Activated T-cell treated with anti-CD3 and anti-CD28 coated beads, Interleukin-2, amount 50 U/mL, for 24 hours (primary cell): Measurements from ENCODE around the gene SASH3.

ENCODE experiments used
- DNase-seq: peaks from one replicate; pipeline ENCODE4 v3.0.0-alpha.2; 2020
- H3K27ac Mint-ChIP-seq: 2 replicates; pipeline ENCODE4 v1.8.0; 2020; ENCODE audit warnings: mild to moderate bottlenecking, mixed read lengths
- H3K27me3 Mint-ChIP-seq: 2 replicates; pipeline ENCODE4 v1.8.0; 2020; ENCODE audit warnings: mixed read lengths
- H3K36me3 Mint-ChIP-seq: 2 replicates; pipeline ENCODE4 v1.8.0; 2020; ENCODE audit warnings: low read depth, mixed read lengths
- H3K4me1 Mint-ChIP-seq: 2 replicates; pipeline ENCODE4 v1.8.0; 2020; ENCODE audit warnings: low read depth, mixed read lengths
- H3K4me3 Mint-ChIP-seq: 2 replicates; pipeline ENCODE4 v1.8.0; 2020; ENCODE audit warnings: mild to moderate bottlenecking, moderate library complexity, mixed read lengths
- H3K9me3 Mint-ChIP-seq: 2 replicates; pipeline ENCODE4 v1.8.0; 2020; ENCODE audit warnings: mixed read lengths

The SASH3 gene

GRCh38 chrX:129798888-129799287 lies 19.1 kb downstream of the SASH3 start:
- Mint-ChIP-seq H3K4me1 (peaks cover 24% of the 10 kb centered on the region), H3K9me3 (no peaks in the 10 kb centered on the region), H3K27me3 (peaks cover 2% of the 10 kb centered on the region), H3K27ac (peak overlapping the region; percentile 76), H3K36me3 (peaks cover 51% of the 10 kb centered on the region), H3K4me3 (no peak overlapping the region)
- DNase-seq, result peak; percentile 54

- H3K27ac Mint-ChIP-seq, result no peak overlapping the region
These were observed 20.4 kb downstream of the SASH3 start for GRCh38 chrX:129800186-129800585.

GRCh38 chrX:129802863-129803262 lies 23.1 kb downstream of the SASH3 start:
- no peak overlapping the region for H3K4me3 Mint-ChIP-seq
- H3K9me3 Mint-ChIP-seq, result no peaks in the 10 kb centered on the region
- no peak overlapping the region for H3K27ac Mint-ChIP-seq
- no peak for DNase-seq
- peaks cover 18% of the 10 kb centered on the region for H3K4me1 Mint-ChIP-seq
- H3K27me3 Mint-ChIP-seq, result peaks cover 2% of the 10 kb centered on the region
- H3K36me3 Mint-ChIP-seq, result peaks cover 36% of the 10 kb centered on the region

More at GRCh38 chrX:129800186-129800585, 20.4 kb downstream of the SASH3 start:
- H3K9me3 Mint-ChIP-seq, result no peaks in the 10 kb centered on the region
- H3K4me1 Mint-ChIP-seq, result peaks cover 24% of the 10 kb centered on the region
- H3K27me3 Mint-ChIP-seq, result peaks cover 2% of the 10 kb centered on the region
- peaks cover 44% of the 10 kb centered on the region for H3K36me3 Mint-ChIP-seq
- no peak for DNase-seq
- no peak overlapping the region for H3K4me3 Mint-ChIP-seq

GRCh38 chrX:129804806-129805205 lies 25.1 kb downstream of the SASH3 start:
- peaks cover 18% of the 10 kb centered on the region for H3K4me1 Mint-ChIP-seq
- H3K27ac Mint-ChIP-seq, result no peak overlapping the region
- H3K27me3 Mint-ChIP-seq, result peaks cover 2% of the 10 kb centered on the region

GRCh38 chrX:129808158-129808828 lies 28.5 kb downstream of the SASH3 start:
- H3K9me3 Mint-ChIP-seq, result no peaks in the 10 kb centered on the region
- H3K36me3 Mint-ChIP-seq, result peaks cover 55% of the 10 kb centered on the region
- H3K4me1 Mint-ChIP-seq, result peaks cover 16% of the 10 kb centered on the region

More at GRCh38 chrX:129804806-129805205, 25.1 kb downstream of the SASH3 start:
- Mint-ChIP-seq H3K36me3 (peaks cover 39% of the 10 kb centered on the region), H3K9me3 (no peaks in the 10 kb centered on the region), H3K4me3 (no peak overlapping the region)
- no peak for DNase-seq

GRCh38 chrX:129808829-129809796 lies 29.4 kb downstream of the SASH3 start:
- Mint-ChIP-seq H3K9me3 (no peaks in the 10 kb centered on the region), H3K4me1 (peaks cover 16% of the 10 kb centered on the region), H3K27me3 (peaks cover 7% of the 10 kb centered on the region), H3K4me3 (no peak overlapping the region), H3K36me3 (peaks cover 55% of the 10 kb centered on the region), H3K27ac (peak overlapping the region; percentile 33)
- no peak for DNase-seq

More at GRCh38 chrX:129808158-129808828, 28.5 kb downstream of the SASH3 start:
- H3K27ac Mint-ChIP-seq, result peak overlapping the region; percentile 33
- DNase-seq, result no peak
- no peak overlapping the region for H3K4me3 Mint-ChIP-seq
- H3K27me3 Mint-ChIP-seq, result peaks cover 7% of the 10 kb centered on the region

- peaks cover 8% of the 10 kb centered on the region for H3K4me1 Mint-ChIP-seq
- no peaks in the 10 kb centered on the region for H3K9me3 Mint-ChIP-seq
- DNase-seq, result no peak
- no peak overlapping the region for H3K27ac Mint-ChIP-seq
- H3K27me3 Mint-ChIP-seq, result peaks cover 10% of the 10 kb centered on the region
- H3K4me3 Mint-ChIP-seq, result no peak overlapping the region
- H3K36me3 Mint-ChIP-seq, result peaks cover 34% of the 10 kb centered on the region
These were observed 34.1 kb downstream of the SASH3 start for GRCh38 chrX:129813662-129814368.

GRCh38 chrX:129818123-129818522 lies 38.4 kb downstream of the SASH3 start:
- peaks cover 1% of the 10 kb centered on the region for H3K4me1 Mint-ChIP-seq
- H3K4me3 Mint-ChIP-seq, result no peak overlapping the region
- H3K9me3 Mint-ChIP-seq, result no peaks in the 10 kb centered on the region
- H3K27ac Mint-ChIP-seq, result no peak overlapping the region
- H3K27me3 Mint-ChIP-seq, result peaks cover 3% of the 10 kb centered on the region
- peaks cover 20% of the 10 kb centered on the region for H3K36me3 Mint-ChIP-seq
- DNase-seq, result no peak

GRCh38 chrX:129823115-129823514 lies 43.4 kb downstream of the SASH3 start:
- H3K27ac Mint-ChIP-seq, result peak overlapping the region; percentile 16
- H3K9me3 Mint-ChIP-seq, result no peaks in the 10 kb centered on the region
- peaks cover 23% of the 10 kb centered on the region for H3K36me3 Mint-ChIP-seq
- peaks cover 14% of the 10 kb centered on the region for H3K4me1 Mint-ChIP-seq
- no peak overlapping the region for H3K4me3 Mint-ChIP-seq
- peaks cover 3% of the 10 kb centered on the region for H3K27me3 Mint-ChIP-seq
- no peak for DNase-seq

GRCh38 chrX:129823522-129823921 lies 43.8 kb downstream of the SASH3 start:
- Mint-ChIP-seq H3K36me3 (peaks cover 24% of the 10 kb centered on the region), H3K4me3 (no peak overlapping the region), H3K27me3 (peaks cover 3% of the 10 kb centered on the region), H3K4me1 (peaks cover 14% of the 10 kb centered on the region), H3K27ac (peak overlapping the region; percentile 65), H3K9me3 (no peaks in the 10 kb centered on the region)
- DNase-seq, result no peak

- Mint-ChIP-seq H3K9me3 (no peaks in the 10 kb centered on the region), H3K4me3 (no peak overlapping the region), H3K4me1 (peaks cover 14% of the 10 kb centered on the region), H3K36me3 (peaks cover 27% of the 10 kb centered on the region), H3K27me3 (peaks cover 3% of the 10 kb centered on the region), H3K27ac (no peak overlapping the region)
- no peak for DNase-seq
These were observed 44.9 kb downstream of the SASH3 start for GRCh38 chrX:129824620-129825019.

- no peak for DNase-seq
- Mint-ChIP-seq H3K4me3 (no peak overlapping the region), H3K36me3 (peaks cover 24% of the 10 kb centered on the region), H3K27ac (peak overlapping the region; percentile 27), H3K9me3 (no peaks in the 10 kb centered on the region), H3K27me3 (peaks cover 5% of the 10 kb centered on the region), H3K4me1 (peaks cover 14% of the 10 kb centered on the region)
These were observed 46.2 kb downstream of the SASH3 start for GRCh38 chrX:129825746-129826505.

- peaks cover 7% of the 10 kb centered on the region for H3K27me3 Mint-ChIP-seq
- H3K27ac Mint-ChIP-seq, result no peak overlapping the region
- H3K4me1 Mint-ChIP-seq, result peaks cover 6% of the 10 kb centered on the region
- peaks cover 15% of the 10 kb centered on the region for H3K36me3 Mint-ChIP-seq
- no peaks in the 10 kb centered on the region for H3K9me3 Mint-ChIP-seq
- H3K4me3 Mint-ChIP-seq, result no peak overlapping the region
- no peak for DNase-seq
These were observed 50.7 kb downstream of the SASH3 start for GRCh38 chrX:129830494-129830893.
